GM12878 (cell line): Measurements from ENCODE around the gene SLCO3A1. TPM values are rescaled to one million over a fixed set of nuclear protein-coding genes. Genes with fewer than 3 reads are reported as not detected.

Experiments
- ATAC-seq: fragments of 200-7000 bp; cut with Tn5 transposase; 3 replicates; pipeline ENCODE4 v1.9.1; 2020; ENCODE audit warnings: mild to moderate bottlenecking, moderate library complexity
- BruUV-seq: library from RNA; stranded (reverse); fragments of 400-500 nt; replicated peaks from 2 replicates; lab custom pipeline; 2021; lab: Mats Ljungman, UMichigan
- CTCF ChIA-PET: fragments of 300-600 bp; sonication (Branson Sonifier 250); formaldehyde crosslinking; extraction: SDS; loops from one replicate; lab custom pipeline; 2021; ENCODE audit warnings: inconsistent platforms; lab: Yijun Ruan, JAX
- POLR2A ChIA-PET: fragments of 350-600 bp; formaldehyde crosslinking; extraction: SDS; loops from one replicate; lab custom pipeline; 2021; ENCODE audit warnings: inconsistent platforms; lab: Charles Lee
- RAD21 ChIA-PET: fragments of 300-600 bp; sonication (Branson Sonifier 250); formaldehyde crosslinking; loops from one replicate; lab custom pipeline; 2023; ENCODE audit warnings: antibody characterized with exemption; ENCODE audit not compliant: unreplicated experiment; lab: Charles Lee
- SMC1A ChIA-PET: fragments of 300-600 bp; sonication (Branson Sonifier 250); formaldehyde crosslinking; loops from one replicate; lab custom pipeline; 2023; ENCODE audit not compliant: unreplicated experiment, uncharacterized antibody; lab: Charles Lee
- DNase-seq: peaks from one replicate; pipeline ENCODE4 v3.0.0-alpha.2; 2011; ENCODE audit warnings: low read depth, low spot score
- FAIRE-seq: peaks from 3 replicates; lab custom pipeline; 2011; peaks lifted over from hg19 to GRCh38; lab: Jason Lieb, UNC
- H2AFZ ChIP-seq: 2 replicates; pipeline ENCODE4 v1.6.0; 2011; ENCODE audit warnings: low read depth, low read length, control low read depth; ENCODE audit not compliant: control insufficient read depth
- H3K27ac ChIP-seq: 2 replicates; pipeline ENCODE4 v1.5.1; 2011; ENCODE audit warnings: control low read depth; ENCODE audit not compliant: control insufficient read depth, insufficient read depth
- H3K27me3 ChIP-seq, 2 experiments: replicated peaks in 1 of 2; 2 replicates each; pipeline versions ENCODE4 v1.6.0 to v1.6.1; 2011; ENCODE audit warnings: low read length in 1 of 2; ENCODE audit not compliant: control insufficient read depth in 2 of 2, insufficient read depth in 2 of 2
- H3K36me3 ChIP-seq, 2 experiments: 2 replicates each; pipeline ENCODE4 v1.5.1; 2011; ENCODE audit warnings: low read length in 1 of 2; ENCODE audit not compliant: control insufficient read depth in 2 of 2, insufficient read depth in 2 of 2
- H3K4me1 ChIP-seq: 2 replicates; pipeline ENCODE4 v1.6.1; 2011; ENCODE audit warnings: mild to moderate bottlenecking, low read length, moderate library complexity, mixed read lengths; ENCODE audit not compliant: control insufficient read depth, insufficient read depth
- H3K4me2 ChIP-seq: 2 replicates; pipeline ENCODE4 v1.6.0; 2011; ENCODE audit warnings: control low read depth; ENCODE audit not compliant: control insufficient read depth, insufficient read depth
- H3K4me3 ChIP-seq: fragments of 200-600 bp; sonication (generic); 2 replicates; pipeline ENCODE4 v1.5.1; 2016
- H3K79me2 ChIP-seq: 2 replicates; pipeline ENCODE4 v1.6.0; 2011; ENCODE audit warnings: low read length; ENCODE audit not compliant: control insufficient read depth, insufficient read depth
- H3K9ac ChIP-seq: 2 replicates; pipeline ENCODE4 v1.8.0; 2011; ENCODE audit warnings: low read length, control low read depth, mixed read lengths; ENCODE audit not compliant: control insufficient read depth, insufficient read depth
- H3K9me3 ChIP-seq: replicated peaks from 3 replicates; pipeline ENCODE4 v1.5.1; 2011; ENCODE audit warnings: mild to moderate bottlenecking, low read length; ENCODE audit not compliant: control insufficient read depth, insufficient read depth
- H4K20me1 ChIP-seq: 2 replicates; pipeline ENCODE4 v1.6.0; 2011; ENCODE audit not compliant: control insufficient read depth, insufficient read depth
- BMI1 ChIP-seq: fragments of 450-650 bp; IDR thresholded peaks from 2 replicates; pipeline ENCODE4 v1.6.1; 2016; ENCODE audit warnings: mild to moderate bottlenecking, moderate library complexity, borderline replicate concordance
- CHD2 ChIP-seq: IDR thresholded peaks from 2 replicates; pipeline ENCODE4 v1.6.1; 2011; ENCODE audit warnings: low read depth, low read length, improper control_type of control experiment, borderline replicate concordance
- NBN ChIP-seq: fragments of 450-650 bp; IDR thresholded peaks from 2 replicates; pipeline ENCODE4 v1.6.1; 2016
- PAX5 ChIP-seq: IDR thresholded peaks from 2 replicates; pipeline ENCODE4 v1.6.1; 2011; ENCODE audit warnings: low read depth, low read length, borderline replicate concordance
- RAD21 ChIP-seq: IDR thresholded peaks from 2 replicates; pipeline ENCODE4 v1.6.1; 2011; ENCODE audit warnings: mild to moderate bottlenecking, low read depth, low read length, moderate library complexity; ENCODE audit not compliant: insufficient read depth
- RCOR1 ChIP-seq: conservative IDR thresholded peaks from 2 replicates; pipeline ENCODE4 v1.6.1; 2012; ENCODE audit warnings: low read depth, low read length, improper control_type of control experiment
- RFX5 ChIP-seq: IDR thresholded peaks from 2 replicates; pipeline ENCODE4 v1.6.1; 2011; ENCODE audit warnings: low read depth, low read length, improper control_type of control experiment
- SIN3A ChIP-seq: IDR thresholded peaks from 2 replicates; pipeline ENCODE4 v1.6.1; 2012; ENCODE audit warnings: low read depth, low read length, improper control_type of control experiment
- WGBS: methylation state at CpG from one replicate; pipeline ENCODE4 v1.1.6; 2016; ENCODE audit warnings: low lambda C conversion rate; ENCODE audit not compliant: insufficient replicate concordance, insufficient coverage; ENCODE audit errors: missing lambda C conversion rate; 5-methylcytosine and 5-hydroxymethylcytosine counted together
- in situ Hi-C: fragments of 300-500 bp; cut with MboI; formaldehyde crosslinking; loops from 9 replicates; pipeline ENCODE4 v1.14.3; 2018; ENCODE audit warnings: mixed read lengths
- intact Hi-C: fragments of 100-400 bp; cut with micrococcal nuclease; formaldehyde crosslinking; loops from one replicate; pipeline ENCODE4 v1.14.2; 2022; ENCODE audit not compliant: unreplicated experiment
- polyA plus RNA-seq, 11 experiments: library from polyadenylated mRNA; depleted of rRNA in 4 of 11; unstranded in 6 of 11; stranded (reverse) in 5 of 11; fragments of >200 nt; fragmentation: Nextera tagmentation in 4 of 11; fragmentation: Illumina TruSeq in 1 of 11; extraction: Ambion mirVana in 4 of 11; extraction: Trizol in 1 of 11; gene quantifications; 1 replicate in 1 of 11; 2 replicates in 10 of 11; pipeline versions ENCODE4 v1.2.1 to v1.2.3, GENCODE V29; 2011 to 2016; ENCODE audit warnings: inconsistent platforms in 2 of 11, missing spikeins in 2 of 11, low read depth in 1 of 11
- total RNA-seq, 4 experiments: library from RNA; depleted of rRNA in 3 of 4; stranded (reverse); fragments of >200 nt in 3 of 4; fragmentation: Illumina TruSeq in 1 of 4; extraction: Trizol in 1 of 4; gene quantifications; 2 replicates each; pipeline versions ENCODE4 v1.2.1 to v1.2.3, GENCODE V29; 2013 to 2021
- TF ChIP-seq, protein P1 (sequence below): fragments of 450-650 bp; IDR thresholded peaks from 2 replicates; pipeline ENCODE4 v1.6.1; 2016; ENCODE audit warnings: mild to moderate bottlenecking
- TF ChIP-seq, protein P2 (sequence below): fragments of 450-650 bp; IDR thresholded peaks from 2 replicates; pipeline ENCODE4 v1.6.1; 2017; ENCODE audit warnings: mild to moderate bottlenecking
- TF ChIP-seq, protein P3 (sequence below): IDR thresholded peaks from 2 replicates; pipeline ENCODE4 v1.6.1; 2012; ENCODE audit warnings: low read depth, low read length, improper control_type of control experiment
- TF ChIP-seq, protein P4 (sequence below): IDR thresholded peaks from 2 replicates; pipeline ENCODE4 v1.6.1; 2012; ENCODE audit warnings: low read length, inconsistent platforms

Gene SLCO3A1
- total and polyA plus RNA-seq, 10 of the 15 experiments (the other 5 are each of a cell fraction or from before 2014, with no cell fraction given): 0.05 to 5.9 (median 0.31) TPM

DNA sequence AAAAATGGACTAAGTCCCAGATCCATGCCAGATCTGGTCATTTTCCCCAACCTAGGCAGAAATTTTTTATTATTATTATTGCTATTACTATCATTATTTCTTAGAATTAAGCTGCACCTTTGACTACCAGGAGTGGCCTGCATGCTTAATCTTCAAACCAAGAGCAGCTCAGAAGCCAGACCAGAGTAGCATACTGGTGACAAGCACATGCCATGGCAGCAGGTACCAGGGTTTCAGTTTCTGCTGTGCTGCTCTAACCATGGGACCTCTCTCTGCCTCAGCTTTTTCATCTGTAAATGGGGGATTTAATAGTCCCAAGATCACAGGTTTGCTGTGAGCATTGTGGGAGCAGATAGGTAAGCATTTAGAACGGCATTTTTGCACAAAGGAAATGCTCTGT lies 262.3 kb downstream of the SLCO3A1 start:
- WGBS: 69% methylated on average over 1 of the region's 1 CpG
- no TSS peak for BruUV-seq

More for the DNA sequence above, 262.3 kb downstream of the SLCO3A1 start:
- Histone ChIP-seq H2AFZ (no peak overlapping the region), H3K9me3 (no peaks in the 10 kb centered on the region), H3K9ac (no peak overlapping the region), H4K20me1 (no peaks in the 10 kb centered on the region), H3K79me2 (no peaks in the 10 kb centered on the region), H3K4me3 (no peak overlapping the region), H3K36me3 (no peaks in the 10 kb centered on the region), H3K27me3 (no peaks in the 10 kb centered on the region; a peak in 1 of 4 replicates), H3K4me1 (no peaks in the 10 kb centered on the region), H3K27ac (no peak overlapping the region), H3K4me2 (no peak overlapping the region)
- no peak for FAIRE-seq
- POLR2A ChIA-PET: no interaction called here
- SMC1A ChIA-PET: no interaction called here
- in situ Hi-C loops: no loop called here
- no peak for ATAC-seq
- intact Hi-C loops: no loop called here
- TF ChIP-seq RAD21 (no peak), RFX5 (no peak), CHD2 (no peak), BMI1 (no peak), SIN3A (no peak), RCOR1 (no peak), NBN (no peak), PAX5 (no peak)
- TF ChIP-seq, protein P1, sequence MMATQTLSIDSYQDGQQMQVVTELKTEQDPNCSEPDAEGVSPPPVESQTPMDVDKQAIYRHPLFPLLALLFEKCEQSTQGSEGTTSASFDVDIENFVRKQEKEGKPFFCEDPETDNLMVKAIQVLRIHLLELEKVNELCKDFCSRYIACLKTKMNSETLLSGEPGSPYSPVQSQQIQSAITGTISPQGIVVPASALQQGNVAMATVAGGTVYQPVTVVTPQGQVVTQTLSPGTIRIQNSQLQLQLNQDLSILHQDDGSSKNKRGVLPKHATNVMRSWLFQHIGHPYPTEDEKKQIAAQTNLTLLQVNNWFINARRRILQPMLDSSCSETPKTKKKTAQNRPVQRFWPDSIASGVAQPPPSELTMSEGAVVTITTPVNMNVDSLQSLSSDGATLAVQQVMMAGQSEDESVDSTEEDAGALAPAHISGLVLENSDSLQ: no peak
- TF ChIP-seq, protein P2, sequence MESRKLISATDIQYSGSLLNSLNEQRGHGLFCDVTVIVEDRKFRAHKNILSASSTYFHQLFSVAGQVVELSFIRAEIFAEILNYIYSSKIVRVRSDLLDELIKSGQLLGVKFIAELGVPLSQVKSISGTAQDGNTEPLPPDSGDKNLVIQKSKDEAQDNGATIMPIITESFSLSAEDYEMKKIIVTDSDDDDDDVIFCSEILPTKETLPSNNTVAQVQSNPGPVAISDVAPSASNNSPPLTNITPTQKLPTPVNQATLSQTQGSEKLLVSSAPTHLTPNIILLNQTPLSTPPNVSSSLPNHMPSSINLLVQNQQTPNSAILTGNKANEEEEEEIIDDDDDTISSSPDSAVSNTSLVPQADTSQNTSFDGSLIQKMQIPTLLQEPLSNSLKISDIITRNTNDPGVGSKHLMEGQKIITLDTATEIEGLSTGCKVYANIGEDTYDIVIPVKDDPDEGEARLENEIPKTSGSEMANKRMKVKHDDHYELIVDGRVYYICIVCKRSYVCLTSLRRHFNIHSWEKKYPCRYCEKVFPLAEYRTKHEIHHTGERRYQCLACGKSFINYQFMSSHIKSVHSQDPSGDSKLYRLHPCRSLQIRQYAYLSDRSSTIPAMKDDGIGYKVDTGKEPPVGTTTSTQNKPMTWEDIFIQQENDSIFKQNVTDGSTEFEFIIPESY: no peak
- TF ChIP-seq, protein P3, sequence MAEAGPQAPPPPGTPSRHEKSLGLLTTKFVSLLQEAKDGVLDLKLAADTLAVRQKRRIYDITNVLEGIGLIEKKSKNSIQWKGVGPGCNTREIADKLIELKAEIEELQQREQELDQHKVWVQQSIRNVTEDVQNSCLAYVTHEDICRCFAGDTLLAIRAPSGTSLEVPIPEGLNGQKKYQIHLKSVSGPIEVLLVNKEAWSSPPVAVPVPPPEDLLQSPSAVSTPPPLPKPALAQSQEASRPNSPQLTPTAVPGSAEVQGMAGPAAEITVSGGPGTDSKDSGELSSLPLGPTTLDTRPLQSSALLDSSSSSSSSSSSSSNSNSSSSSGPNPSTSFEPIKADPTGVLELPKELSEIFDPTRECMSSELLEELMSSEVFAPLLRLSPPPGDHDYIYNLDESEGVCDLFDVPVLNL: no peak
- TF ChIP-seq, protein P4, sequence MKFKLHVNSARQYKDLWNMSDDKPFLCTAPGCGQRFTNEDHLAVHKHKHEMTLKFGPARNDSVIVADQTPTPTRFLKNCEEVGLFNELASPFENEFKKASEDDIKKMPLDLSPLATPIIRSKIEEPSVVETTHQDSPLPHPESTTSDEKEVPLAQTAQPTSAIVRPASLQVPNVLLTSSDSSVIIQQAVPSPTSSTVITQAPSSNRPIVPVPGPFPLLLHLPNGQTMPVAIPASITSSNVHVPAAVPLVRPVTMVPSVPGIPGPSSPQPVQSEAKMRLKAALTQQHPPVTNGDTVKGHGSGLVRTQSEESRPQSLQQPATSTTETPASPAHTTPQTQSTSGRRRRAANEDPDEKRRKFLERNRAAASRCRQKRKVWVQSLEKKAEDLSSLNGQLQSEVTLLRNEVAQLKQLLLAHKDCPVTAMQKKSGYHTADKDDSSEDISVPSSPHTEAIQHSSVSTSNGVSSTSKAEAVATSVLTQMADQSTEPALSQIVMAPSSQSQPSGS: no peak
- CTCF ChIA-PET: no interaction called here
- RAD21 ChIA-PET: no interaction called here
- DNase-seq: no peak
